Adipose tissue (tissue), 3 donors: ENCODE data around the gene FAM81A. TPM values are rescaled to one million over a fixed set of nuclear protein-coding genes. Genes with fewer than 3 reads are reported as not detected.

Source experiments
- H3K27ac ChIP-seq: one replicate; pipeline ENCODE4 v1.5.1; 2013; ENCODE audit warnings: low read depth, low read length
- WGBS, 3 donors: extraction: QIAGEN DNeasy Blood & Tissue Kit; methylation state at CpG; one replicate each; pipeline ENCODE4 v1.1.7; 2013; 5-methylcytosine and 5-hydroxymethylcytosine counted together
- polyA plus RNA-seq, 3 donors: library from polyadenylated mRNA; stranded (reverse); fragments of 200-250 nt; gene quantifications; one replicate each; pipeline ENCODE4 v1.2.3, GENCODE V29; 2013
- donor health status: healthy with polysubstance abuse.
- donor health status: Bipolar disorder and iron deficiency.
- donor health status: healthy.

FAM81A gene
- polyA plus RNA-seq, 3 donors = 0.25 to 1.7 (median 0.45) TPM

- H3K27ac ChIP-seq = no peak overlapping the region
- WGBS, 3 donors = 57 to 97% (median 93%) methylated on average over 12 of the region's 12 CpGs
Observed at GRCh38 chr15:59553879-59554735, 116.1 kb downstream of the FAM81A start.

- no peak overlapping the region for H3K27ac ChIP-seq
- WGBS, 3 donors = 86 to 90% (median 88%) methylated on average over 4 of the region's 4 CpGs
Observed at GRCh38 chr15:59555696-59556095, 117.7 kb downstream of the FAM81A start.

GRCh38 chr15:59556380-59556779, 118.4 kb downstream of the FAM81A start:
- 86 to 94% (median 93%) methylated on average over 2 of the region's 2 CpGs for WGBS, 3 donors
- no peak overlapping the region for H3K27ac ChIP-seq

- 53 to 69% (median 65%) methylated on average over 3 of the region's 3 CpGs for WGBS, 3 donors
- no peak overlapping the region for H3K27ac ChIP-seq
Observed at GRCh38 chr15:59557581-59557980, 119.6 kb downstream of the FAM81A start.

GRCh38 chr15:59558851-59559250, 120.9 kb downstream of the FAM81A start:
- no peak overlapping the region for H3K27ac ChIP-seq
- WGBS, 3 donors = 53 to 70% (median 66%) methylated on average over 1 of the region's 1 CpG

- no peak overlapping the region for H3K27ac ChIP-seq
- WGBS, 3 donors = 90 to 96% (median 92%) methylated on average over 4 of the region's 4 CpGs
Observed at GRCh38 chr15:59561547-59561946, 123.6 kb downstream of the FAM81A start.

- WGBS, 3 donors = 91 to 96% (median 95%) methylated on average over 2 of the region's 2 CpGs
- no peak overlapping the region for H3K27ac ChIP-seq
Observed at GRCh38 chr15:59562448-59563186, 124.6 kb downstream of the FAM81A start.

- WGBS, 3 donors = 69 to 95% (median 94%) methylated on average over 4 of the region's 4 CpGs
- no peak overlapping the region for H3K27ac ChIP-seq
Observed at GRCh38 chr15:59565299-59565698, 127.3 kb downstream of the FAM81A start.

- no peak overlapping the region for H3K27ac ChIP-seq
Observed at GRCh38 chr15:59567324-59567723, 129.3 kb downstream of the FAM81A start.

GRCh38 chr15:59569477-59569876, 131.5 kb downstream of the FAM81A start:
- no peak overlapping the region for H3K27ac ChIP-seq
- 83 to 84% (median 83%) methylated on average over 8 of the region's 8 CpGs for WGBS, 3 donors

More at GRCh38 chr15:59567324-59567723, 129.3 kb downstream of the FAM81A start:
- WGBS, 3 donors = 82 to 95% (median 90%) methylated on average over 1 of the region's 1 CpG

- WGBS, 3 donors = 53 to 73% (median 68%) methylated on average over 3 of the region's 3 CpGs
- no peak overlapping the region for H3K27ac ChIP-seq
Observed at GRCh38 chr15:59570315-59570714, 132.3 kb downstream of the FAM81A start.

GRCh38 chr15:59571606-59572005, 133.6 kb downstream of the FAM81A start:
- no peak overlapping the region for H3K27ac ChIP-seq
- 88 to 95% (median 88%) methylated on average over 6 of the region's 6 CpGs for WGBS, 3 donors

Other genes with a start within 250 kb of the FAM81A start
- under 1 TPM in 1 of 3 donors, not detected in 2; 0.03 TPM for gene LDHAL6B, start 231.3 kb upstream of the FAM81A start, polyA plus RNA-seq
- gene MYO1E, start 65.3 kb upstream of the FAM81A start, polyA plus RNA-seq = 10 to 100 TPM in 2 of 3 donors, 1 to 10 TPM in 1; 6.2 to 19.0 (median 12.1) TPM
- gene GCNT3, start 173.6 kb downstream of the FAM81A start, polyA plus RNA-seq = under 1 TPM; 0.06 to 0.55 (median 0.45) TPM
- 100 to 1,000 TPM in 1 of 3 donors, 10 to 100 TPM in 2; 27.8 to 106 (median 78.1) TPM for gene GTF2A2, start 219.3 kb downstream of the FAM81A start, polyA plus RNA-seq